Transverse colon (tissue), 4 donors: ENCODE data around the gene NXPH4.

Source experiments
- POLR2AphosphoS5 ChIP-seq, 3 donors: sonication (generic); formaldehyde crosslinking; IDR thresholded peaks; one replicate each; pipeline ENCODE4 v1.6.1; 2016; ENCODE audit warnings: antibody characterized with exemption in 3 of 3
- TF ChIP-seq, protein P1 (sequence below), 5 experiments: fragments of 200-600 bp in 3 of 5; fragments of 450-650 bp in 2 of 5; sonication (generic) in 3 of 5; IDR thresholded peaks; 1 replicate in 2 of 5; 2 replicates in 3 of 5; pipeline ENCODE4 v1.5.1; 2016 to 2017; ENCODE audit warnings: antibody characterized with exemption in 5 of 5, inconsistent platforms in 3 of 5, mild to moderate bottlenecking in 2 of 5, moderate library complexity in 1 of 5

DNA sequence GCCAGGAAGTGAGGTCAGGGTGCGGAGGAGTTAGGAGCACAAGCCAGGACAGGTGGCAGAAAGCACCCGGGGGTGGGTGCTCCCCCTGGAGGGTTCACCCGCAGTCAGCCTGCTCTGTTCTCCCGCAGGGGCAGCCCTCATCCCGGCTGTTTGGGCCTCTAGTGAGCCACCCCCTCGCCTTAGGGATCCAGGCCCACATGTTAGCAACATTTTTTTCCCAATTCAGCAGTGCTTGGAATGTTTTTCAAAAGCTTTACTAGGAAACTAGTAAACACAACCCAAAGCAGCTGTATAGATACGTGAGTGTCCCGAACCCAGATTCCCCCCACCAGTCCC, 28.5 kb upstream of the NXPH4 start:
- TF ChIP-seq, protein P1, sequence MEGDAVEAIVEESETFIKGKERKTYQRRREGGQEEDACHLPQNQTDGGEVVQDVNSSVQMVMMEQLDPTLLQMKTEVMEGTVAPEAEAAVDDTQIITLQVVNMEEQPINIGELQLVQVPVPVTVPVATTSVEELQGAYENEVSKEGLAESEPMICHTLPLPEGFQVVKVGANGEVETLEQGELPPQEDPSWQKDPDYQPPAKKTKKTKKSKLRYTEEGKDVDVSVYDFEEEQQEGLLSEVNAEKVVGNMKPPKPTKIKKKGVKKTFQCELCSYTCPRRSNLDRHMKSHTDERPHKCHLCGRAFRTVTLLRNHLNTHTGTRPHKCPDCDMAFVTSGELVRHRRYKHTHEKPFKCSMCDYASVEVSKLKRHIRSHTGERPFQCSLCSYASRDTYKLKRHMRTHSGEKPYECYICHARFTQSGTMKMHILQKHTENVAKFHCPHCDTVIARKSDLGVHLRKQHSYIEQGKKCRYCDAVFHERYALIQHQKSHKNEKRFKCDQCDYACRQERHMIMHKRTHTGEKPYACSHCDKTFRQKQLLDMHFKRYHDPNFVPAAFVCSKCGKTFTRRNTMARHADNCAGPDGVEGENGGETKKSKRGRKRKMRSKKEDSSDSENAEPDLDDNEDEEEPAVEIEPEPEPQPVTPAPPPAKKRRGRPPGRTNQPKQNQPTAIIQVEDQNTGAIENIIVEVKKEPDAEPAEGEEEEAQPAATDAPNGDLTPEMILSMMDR (IDR thresholded peaks at IDR 0.05), result no peak
- no peak for TF ChIP-seq POLR2AphosphoS5 (IDR thresholded peaks at IDR 0.05)
